Activated T-helper 9 cell treated with anti-CD3 and anti-CD28 coated beads, Interleukin-2, amount 50 U/mL, for 16 hours (primary cell): ENCODE measurements around the gene ZSCAN5A.
"Not testable (repeated sequence)": the region's sequence is repeated elsewhere in the genome, so short reads cannot be mapped to it uniquely, and the experiment has no call there.

Experiments used
- DNase-seq: peaks from one replicate; pipeline ENCODE4 v3.0.0-alpha.2; 2020; ENCODE audit warnings: low read depth

Gene ZSCAN5A

GRCh38 chr19:56314381-56315076 is at the start of gene ZSCAN5A:
ZSCAN5A (minus strand) TSS chr19:56314839; CDS start chr19:56225046, 89,793 bp downstream.
- DNase-seq, result peak; percentile 96

- no peak for DNase-seq
Observed at GRCh38 chr19:56360841-56361240, 46.2 kb upstream of the ZSCAN5A start.

- DNase-seq, result no peak
Observed at GRCh38 chr19:56356944-56357343, 42.3 kb upstream of the ZSCAN5A start.

GRCh38 chr19:56355517-56355916 is 40.9 kb upstream of the ZSCAN5A start:
- DNase-seq, result no peak

GRCh38 chr19:56351208-56351607 is 36.6 kb upstream of the ZSCAN5A start:
- DNase-seq, result no peak

- DNase-seq, result no peak
Observed at GRCh38 chr19:56350416-56351045, 35.9 kb upstream of the ZSCAN5A start.

GRCh38 chr19:56348289-56348877 is 33.7 kb upstream of the ZSCAN5A start:
- no peak for DNase-seq

GRCh38 chr19:56347163-56347778 is 32.6 kb upstream of the ZSCAN5A start:
- DNase-seq, result no peak

- no peak for DNase-seq
Observed at GRCh38 chr19:56341948-56342347, 27.3 kb upstream of the ZSCAN5A start.

- not testable (repeated sequence) for DNase-seq
Observed at GRCh38 chr19:56339031-56339430, 24.4 kb upstream of the ZSCAN5A start.

- not testable (repeated sequence) for DNase-seq
Observed at GRCh38 chr19:56337077-56337476, 22.4 kb upstream of the ZSCAN5A start.

GRCh38 chr19:56335371-56335770 is 20.7 kb upstream of the ZSCAN5A start:
- DNase-seq, result not testable (repeated sequence)

- DNase-seq, result no peak
Observed at GRCh38 chr19:56333506-56333905, 18.9 kb upstream of the ZSCAN5A start.

GRCh38 chr19:56332695-56333094 is 18.1 kb upstream of the ZSCAN5A start:
- DNase-seq, result no peak

- no peak for DNase-seq
Observed at GRCh38 chr19:56324436-56324835, 9.8 kb upstream of the ZSCAN5A start.

GRCh38 chr19:56321989-56322440 is 7.4 kb upstream of the ZSCAN5A start:
- DNase-seq, result no peak

- DNase-seq, result no peak
Observed at GRCh38 chr19:56321254-56321988, 6.8 kb upstream of the ZSCAN5A start.

GRCh38 chr19:56319991-56320390 is 5.4 kb upstream of the ZSCAN5A start:
- no peak for DNase-seq

GRCh38 chr19:56317749-56318148 is 3.1 kb upstream of the ZSCAN5A start:
- no peak for DNase-seq

- no peak for DNase-seq
Observed at GRCh38 chr19:56316728-56317127, 2.1 kb upstream of the ZSCAN5A start.

- DNase-seq, result peak; percentile 84
Observed at GRCh38 chr19:56315077-56315828, 614 bp upstream of the ZSCAN5A start.
